Measurements from ENCODE around the gene SLC49A4.
A peak's percentile ranks its signal among the peaks of the same experiment; 100 is the strongest.

Gene SLC49A4

DNA sequence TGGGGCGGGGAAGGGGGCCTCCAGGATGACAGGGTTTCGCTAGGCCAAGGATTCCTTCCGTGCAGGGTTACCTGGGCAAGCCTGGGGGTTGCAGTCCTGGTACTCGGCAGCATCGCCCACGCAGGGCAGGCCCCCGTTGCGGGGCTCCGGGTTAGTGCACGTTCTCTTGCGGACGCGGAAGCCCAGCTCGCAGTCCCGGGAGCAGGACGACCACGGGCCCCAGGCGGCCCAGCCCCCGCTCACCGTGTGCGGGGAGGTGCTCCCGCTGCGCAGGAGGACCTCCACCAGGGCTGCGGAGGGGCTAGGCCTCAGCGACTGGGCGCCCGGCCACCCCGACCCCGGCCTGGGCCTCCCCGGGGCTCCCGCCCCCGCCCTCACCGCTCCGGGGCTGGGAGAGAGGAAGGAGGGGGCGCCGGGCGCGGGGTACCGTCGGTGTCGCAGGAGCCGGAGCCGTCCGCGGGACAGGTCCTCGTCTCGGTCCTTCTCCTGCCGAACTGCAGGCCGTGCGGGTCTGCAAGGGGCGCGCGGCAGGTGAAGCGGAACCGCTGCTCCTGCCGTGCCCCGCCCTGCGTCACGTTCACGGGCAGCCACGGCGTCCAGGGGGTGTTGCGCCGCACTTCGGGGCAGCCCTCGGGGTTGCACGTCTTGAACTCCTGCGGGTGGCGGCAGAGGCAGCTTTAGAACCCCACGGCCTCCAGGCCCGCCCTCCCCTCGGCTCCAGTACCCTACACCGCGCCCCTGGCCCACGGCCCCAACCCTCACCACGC lies 118.1 kb downstream of the SLC49A4 start:
- DNase-seq: no peak

DNA sequence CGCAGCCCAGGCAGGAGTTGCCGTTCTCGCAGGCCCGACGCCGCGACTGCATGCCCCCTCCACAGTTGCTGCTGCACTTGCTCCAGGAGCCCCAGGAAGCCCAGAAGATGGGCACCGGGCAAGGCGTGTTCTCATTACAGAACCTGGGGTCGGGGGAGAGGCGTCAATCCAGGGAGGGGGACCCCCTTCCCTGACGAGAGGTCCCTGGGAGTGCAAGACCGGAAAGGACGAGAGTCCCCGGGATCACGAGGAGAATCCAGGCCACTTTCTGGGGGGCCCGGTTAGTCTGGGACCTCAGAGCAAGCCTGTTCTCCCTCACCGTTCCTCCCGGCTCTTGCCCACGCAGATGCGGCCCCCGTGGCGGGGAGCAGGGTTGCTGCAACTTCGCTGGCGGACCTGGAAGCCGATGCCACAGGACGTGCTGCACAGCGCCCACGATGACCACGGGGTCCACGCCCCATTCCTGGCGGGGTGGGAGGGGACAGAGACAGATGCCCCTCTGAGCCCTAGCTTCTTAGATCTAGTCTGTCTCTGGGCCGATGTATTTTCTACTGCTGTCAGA lies 118.8 kb downstream of the SLC49A4 start:
- no peak for DNase-seq

DNA sequence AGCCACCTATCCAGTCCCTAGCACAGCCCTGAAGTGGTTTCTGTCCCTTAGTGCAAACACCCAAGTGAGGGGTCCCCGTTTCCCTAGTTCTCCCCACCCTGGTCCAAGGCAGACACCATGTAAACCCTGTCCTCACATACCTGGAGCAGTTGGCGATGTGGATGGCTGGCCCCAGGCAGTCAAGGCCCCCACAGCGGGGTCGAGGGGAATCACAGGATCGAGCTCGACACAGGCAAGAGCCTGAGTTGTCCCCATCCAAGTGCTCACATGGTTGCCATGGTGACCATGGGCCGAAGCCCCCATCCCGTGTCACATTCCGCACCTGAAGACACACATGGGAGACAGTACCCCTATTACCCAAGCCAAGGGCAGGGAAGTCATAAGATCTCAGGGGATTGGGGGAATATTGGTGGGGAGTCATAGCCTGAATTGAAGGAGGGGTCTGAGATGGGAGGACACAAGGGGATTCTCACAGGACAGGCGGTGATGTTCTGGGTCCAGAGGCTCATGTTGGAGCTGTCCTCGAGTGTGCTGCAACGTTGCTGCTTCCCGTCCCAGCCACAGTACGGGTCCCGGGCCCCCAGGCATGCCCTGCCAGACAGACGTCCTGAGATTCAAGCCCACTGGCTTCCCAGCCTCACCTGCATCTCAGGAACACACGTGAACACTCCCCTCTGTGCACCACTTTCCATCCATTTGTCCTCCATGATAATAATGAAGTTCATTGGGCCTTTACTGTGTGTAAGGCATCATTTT lies 120.6 kb downstream of the SLC49A4 start:
- no peak for DNase-seq

DNA sequence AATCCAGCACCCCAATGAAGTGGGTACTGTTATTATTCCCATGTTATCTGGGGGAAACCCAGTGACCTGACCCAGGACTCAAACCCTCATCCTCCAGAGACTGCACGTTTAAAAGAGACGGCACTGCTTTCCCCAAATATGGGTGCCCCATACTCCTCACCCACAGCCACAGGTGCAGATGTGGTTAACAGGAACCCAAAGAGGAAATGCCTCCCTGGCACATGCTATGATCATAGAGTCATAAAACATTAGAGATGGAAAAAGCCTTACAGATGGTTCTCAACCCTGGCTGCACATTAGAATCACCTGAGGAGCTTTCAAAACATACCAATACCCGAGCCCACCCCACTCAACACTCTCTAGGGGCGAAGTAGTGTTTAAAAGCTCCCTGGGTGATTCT lies 121.2 kb downstream of the SLC49A4 start:
- DNase-seq: no peak

DNA sequence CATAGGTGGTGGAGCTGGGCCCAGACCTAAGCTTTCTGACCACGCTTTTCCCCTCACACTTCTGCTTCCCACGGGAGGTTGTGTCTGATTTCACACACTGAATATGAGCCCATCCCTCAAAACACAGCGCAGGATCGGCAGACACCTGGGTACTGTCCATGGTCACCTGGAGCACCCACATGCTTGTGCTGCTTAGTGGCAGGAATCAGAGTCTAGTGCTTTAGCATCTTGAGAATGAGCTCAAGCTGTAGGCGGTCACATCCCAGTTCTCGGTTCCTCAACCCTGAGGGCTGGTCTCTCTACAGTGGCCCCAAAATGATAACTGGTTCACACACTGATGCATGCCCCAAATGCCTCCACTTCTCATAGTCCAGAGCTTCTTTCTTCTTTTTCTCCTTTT lies 121.7 kb downstream of the SLC49A4 start:
- DNase-seq: no peak

DNA sequence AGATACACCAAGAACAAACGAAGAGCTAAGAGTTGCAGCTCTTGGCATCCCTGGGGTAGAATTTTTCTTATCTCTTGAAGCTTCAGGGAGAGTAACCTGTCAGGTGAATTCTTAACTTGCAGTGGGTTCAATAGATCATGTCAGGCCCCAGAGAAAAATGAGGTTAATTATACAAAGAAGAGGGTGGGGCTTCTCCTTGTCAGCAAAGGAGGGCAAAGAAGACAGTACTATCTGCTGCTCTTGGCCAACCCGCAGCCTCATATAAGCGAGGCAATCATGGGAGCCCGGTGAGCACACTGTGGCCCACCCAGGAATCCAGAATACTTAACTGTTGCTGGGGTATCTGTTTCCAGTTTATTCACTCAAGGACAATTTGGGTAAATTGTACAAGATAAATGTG lies 122.5 kb downstream of the SLC49A4 start:
- no peak for DNase-seq

DNA sequence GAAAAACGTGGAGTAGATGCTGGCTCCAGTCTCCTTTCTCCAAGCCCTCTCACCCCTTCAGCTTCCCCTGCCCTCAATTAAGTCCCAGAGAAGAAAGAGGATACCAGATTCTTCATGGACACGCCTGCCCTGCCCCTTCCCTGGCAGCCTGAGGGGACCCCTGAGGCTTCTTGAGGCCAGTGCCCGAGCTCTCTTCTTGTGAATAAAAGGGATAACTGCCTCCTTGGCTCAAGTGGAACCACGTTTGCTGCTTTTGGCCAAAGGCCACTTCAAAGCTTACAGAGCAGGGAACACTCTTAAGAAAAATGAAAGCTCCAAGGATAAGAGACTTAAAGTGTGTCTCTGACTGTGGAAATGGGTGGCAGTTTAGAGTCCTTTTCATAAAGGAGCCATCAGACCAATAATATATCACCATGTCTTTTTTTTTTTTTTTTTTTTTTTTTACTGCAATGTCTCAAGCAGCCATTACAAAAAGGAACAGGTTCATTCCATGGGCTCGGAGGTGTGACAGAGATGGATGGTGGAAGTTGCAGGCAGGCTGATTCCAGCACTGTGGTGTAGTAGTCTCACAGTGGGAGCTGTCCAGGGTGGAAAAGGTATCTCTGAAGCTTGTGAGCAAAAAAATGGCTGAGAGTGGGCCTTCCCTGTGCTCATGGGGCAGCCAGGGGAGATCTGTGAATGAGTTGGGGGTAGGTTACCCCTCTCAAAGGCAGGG lies 123.9 kb downstream of the SLC49A4 start:
- DNase-seq: no peak

DNA sequence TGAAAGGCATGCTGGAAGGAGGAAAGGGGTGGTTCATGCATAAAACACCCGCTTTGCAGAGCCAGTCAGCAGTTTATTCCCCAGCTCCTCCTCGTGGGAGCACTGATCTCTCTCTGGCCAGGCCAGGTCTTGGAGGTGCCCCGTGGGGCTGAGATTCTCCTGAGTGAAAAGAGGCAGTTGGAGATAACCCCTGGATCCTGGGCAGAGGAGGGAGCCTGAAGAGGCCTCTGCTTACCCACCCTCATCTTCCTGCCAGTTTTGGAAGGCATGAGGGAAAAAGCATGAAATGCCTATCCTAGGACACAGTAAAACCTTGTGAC lies 124.4 kb downstream of the SLC49A4 start:
- DNase-seq: no peak

DNA sequence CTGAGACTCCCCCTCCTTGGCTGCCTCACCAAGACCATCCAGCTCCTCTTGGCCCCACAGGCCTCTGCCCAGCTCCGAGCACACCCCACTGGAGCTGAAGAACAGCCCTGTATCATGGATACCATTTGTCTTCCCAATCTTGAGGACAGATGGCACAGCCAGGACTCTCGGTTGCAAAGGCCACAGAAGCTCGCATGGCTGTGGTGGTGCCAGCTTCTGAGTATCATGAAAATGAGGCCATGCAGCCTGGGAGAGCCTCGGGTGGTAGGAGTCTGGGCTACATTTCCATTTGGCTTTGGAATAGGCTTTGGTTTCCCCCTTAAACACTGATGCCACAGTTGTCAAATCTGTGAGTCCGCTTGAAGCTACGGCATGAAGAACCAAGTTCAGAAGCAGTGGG lies 126.1 kb downstream of the SLC49A4 start:
- no peak for DNase-seq

DNA sequence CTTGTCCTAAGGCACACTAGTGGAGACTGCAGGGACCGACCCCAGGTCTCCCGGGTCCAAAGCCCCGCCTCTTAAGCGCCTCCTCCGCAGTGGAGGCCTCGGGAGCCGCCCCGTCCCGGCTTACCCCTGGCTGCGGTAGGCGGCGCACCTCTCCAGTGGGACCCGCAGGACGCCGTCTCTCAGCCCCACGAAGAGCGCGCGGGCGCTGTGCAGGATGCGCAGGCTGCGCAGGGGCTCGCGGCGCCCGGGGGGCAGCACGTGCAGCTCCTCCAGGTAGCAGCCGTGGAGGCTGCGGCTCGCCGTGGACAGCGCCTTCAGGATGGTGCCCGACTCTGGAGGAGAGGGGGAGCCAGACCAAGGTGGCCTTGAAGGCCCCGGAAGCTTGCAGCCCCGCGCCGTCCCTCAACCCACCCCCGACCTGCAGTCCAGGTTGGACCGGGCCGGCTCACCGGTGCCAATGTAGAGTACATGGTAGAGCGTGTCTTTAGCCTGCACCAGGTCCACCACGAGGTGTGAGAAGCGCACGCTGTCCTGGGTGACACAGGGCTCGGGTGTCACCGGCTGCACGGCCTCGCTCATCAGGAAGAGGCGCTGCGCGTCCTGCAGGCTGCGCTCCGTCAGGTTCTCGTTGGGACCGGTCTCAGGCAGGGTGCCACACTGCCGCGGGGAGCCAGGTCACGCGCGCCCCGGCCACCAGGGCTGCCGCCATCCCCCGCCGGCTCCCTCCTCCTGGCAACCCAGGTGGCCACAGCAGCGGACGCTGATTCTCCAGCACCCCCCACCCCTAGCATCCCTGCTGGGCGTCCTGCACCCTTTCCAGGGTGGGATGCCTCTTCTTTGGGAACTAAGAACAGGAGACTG lies 127.2 kb downstream of the SLC49A4 start:
- DNase-seq: peak; percentile 79

DNA sequence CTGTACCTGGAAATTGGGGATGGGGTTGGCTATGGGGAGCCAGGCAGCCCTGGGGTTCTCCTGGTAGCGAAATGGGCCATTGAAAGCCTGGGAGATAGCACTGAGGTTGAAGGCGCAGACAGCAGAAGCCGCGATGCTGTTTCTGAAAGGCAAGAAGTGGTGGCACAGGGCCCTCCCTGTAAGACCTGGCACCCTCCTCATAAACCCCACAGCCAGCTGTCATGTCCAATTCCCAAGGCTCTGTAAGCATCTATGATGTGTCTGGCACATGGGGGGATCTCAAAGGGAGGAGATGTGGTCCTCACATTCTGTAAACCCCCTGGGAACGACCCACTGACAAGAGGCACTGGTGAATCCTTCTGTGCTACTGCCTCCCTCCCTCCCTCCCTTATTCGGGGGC lies 128.7 kb downstream of the SLC49A4 start:
- DNase-seq: no peak

DNA sequence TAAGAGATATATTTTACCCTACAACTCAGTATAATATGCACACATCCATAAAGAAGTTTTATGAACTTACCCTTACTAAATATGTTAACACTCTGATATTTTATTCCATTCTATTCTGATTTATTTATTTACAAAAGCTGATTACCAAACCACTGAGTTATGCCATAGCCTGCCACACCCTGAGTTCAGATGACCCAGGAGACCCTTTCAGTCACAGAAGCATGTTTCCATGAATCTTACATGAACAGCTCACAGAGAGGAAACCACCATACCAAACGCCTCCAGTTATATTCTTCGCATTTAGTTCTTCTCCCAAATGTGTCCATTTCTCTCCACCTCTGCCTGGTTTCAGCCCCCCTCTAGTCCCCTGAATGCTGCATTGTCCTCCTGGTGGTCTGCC lies 129.2 kb downstream of the SLC49A4 start:
- DNase-seq: no peak

DNA sequence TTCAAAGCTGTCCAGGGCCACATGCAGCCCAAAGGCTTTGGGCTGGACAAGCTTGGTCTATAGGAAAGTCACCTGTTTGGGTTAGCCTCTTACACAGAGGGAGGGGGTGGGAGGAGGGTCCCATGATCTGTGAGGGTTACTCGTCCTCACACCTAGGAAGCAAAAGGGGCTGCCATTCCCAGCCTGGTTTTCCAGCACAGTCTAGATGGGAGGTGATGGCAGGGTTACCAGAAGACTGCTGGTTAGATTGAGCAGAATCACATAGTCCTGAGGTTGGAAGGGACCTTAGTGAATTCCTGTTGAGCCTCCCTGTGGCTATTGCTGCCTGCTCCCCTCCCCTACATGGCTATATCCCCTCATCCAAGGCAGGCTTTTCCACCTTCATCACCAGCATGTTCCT lies 130.9 kb downstream of the SLC49A4 start:
- DNase-seq: no peak

DNA sequence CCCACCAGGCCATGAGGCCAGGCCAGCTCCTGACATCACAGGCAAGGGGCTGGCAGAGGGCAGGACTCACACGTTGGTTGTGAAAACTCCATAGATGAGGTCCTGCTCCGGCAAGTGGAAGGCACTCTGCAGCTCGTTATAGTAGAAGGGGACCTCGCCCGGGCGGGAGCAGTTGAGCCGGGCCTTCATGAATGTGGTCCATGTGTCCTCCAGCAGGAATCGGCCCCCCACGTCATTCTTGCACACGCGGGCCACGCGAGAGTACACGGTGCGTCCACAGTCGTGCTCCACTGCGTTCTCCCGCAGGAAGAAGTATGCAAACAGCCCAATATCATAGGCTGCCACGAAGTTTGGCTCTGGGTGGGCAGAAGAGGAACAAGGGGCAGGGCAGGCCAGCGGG lies 131.5 kb downstream of the SLC49A4 start:
- no peak for DNase-seq

DNA sequence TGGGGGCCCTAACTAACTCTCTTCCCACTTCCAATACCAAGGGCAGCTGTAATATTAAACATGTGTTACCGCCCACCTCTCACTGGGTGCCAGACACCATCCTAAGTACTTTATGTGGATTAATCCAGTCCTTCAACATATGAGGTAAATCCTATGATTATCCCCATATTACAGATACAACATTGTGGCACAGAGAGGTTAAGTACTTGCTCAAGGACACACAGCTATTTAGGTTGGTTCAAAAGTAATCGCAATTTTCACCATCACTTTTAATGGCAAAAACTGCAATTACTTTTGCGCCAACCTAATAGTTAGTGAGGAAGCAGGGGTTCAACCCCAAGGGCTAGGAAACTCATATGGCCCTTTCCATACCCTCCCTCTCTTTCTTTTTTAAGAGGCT lies 131.9 kb downstream of the SLC49A4 start:
- DNase-seq: no peak

DNA sequence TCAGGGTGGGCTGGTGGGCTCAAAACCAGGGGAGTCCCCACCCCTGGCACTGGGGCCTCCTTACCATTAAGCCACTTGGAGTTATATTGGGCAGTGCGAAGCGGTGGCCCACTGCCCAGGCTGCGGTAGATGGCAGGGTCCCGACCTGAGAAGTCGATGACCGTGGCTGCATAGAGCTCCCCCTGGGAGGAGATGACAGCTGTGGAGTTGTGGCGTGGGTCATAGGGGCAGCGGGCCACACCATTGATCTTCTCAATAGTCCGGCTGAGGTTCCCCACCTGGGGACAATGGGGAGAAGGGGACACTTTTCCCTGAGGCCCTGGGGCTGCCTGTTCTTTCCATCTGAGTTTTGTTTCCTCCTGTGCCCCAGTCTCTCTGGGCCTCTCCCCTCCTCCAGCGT lies 132.9 kb downstream of the SLC49A4 start:
- no peak for DNase-seq

DNA sequence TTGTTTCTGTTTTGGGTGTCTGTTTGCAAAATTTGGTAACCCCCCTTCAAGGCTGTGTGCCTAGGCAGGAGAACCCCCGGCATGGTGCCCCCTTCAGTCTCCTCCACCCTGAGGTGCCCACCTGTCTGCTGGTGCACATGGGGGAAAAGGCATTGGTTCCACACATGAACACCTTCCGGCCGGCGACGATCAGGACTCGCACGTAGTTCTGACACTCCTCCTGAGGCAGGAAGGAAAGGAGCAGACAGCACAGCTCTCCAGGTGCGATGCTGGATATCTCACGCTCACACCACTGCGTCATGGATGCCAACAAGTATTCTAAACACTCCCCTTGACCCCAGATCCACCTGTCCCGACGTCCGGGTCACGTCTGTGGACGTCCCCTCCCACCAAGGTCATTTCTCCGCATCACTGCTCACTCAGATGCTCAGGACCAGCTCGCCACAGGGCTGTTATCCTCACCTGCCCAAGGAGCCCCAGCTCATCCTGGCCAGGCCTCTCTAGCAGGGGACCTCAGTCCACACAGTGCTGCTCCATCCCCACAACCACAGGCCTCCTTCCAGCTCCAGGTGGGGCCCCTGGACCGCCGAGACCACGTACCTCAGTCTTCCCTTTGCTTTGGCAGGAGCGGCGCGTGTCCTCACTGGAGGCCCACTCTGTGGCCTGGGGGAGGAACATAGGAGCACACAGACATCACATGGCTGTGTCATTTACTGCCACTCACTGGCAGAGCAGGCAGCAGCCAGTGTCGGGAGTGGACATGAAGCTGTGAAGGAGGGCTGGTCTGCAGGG lies 133.7 kb downstream of the SLC49A4 start:
- DNase-seq: no peak

DNA sequence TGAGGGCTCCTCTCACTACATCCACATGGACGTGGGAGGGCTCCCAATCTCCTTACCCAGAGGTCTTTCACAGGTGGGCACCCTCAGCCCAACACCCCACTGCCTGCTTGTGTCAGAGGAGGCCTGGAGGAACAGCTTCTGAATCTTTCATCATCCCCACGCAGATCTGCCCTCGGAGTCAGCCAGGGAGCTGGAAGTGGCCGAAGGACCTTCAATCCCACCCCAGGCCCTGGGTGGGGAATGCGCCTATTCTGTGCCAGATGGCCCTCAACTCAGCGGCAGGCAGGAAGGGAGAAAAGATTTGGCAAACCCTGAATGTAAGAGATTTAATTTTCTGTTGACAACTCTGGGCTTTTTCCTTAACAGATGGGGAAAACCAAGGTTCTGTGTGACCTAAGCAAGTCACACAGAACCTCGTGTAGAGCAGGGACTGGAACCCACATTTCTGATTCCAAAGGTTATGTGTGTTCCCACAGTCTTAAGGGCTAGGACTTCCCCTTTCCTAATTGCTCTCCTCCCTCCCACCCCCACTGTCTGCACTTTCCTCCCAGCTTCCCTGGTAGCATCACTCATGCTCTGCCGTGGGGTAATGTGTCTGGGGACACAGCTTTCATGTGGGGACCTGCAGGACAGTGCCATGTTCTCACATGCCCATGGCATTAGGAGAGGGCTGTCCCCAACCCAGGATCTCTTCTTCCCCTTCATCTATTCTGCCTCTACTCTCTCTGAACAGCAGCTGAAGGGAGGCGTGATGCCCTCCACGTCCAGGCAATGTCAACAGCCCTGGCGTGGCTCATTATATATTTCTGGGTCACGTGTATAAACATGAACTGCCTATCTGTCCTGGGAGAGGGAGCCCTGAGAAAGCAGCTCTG lies 134.6 kb downstream of the SLC49A4 start:
- DNase-seq: no peak

DNA sequence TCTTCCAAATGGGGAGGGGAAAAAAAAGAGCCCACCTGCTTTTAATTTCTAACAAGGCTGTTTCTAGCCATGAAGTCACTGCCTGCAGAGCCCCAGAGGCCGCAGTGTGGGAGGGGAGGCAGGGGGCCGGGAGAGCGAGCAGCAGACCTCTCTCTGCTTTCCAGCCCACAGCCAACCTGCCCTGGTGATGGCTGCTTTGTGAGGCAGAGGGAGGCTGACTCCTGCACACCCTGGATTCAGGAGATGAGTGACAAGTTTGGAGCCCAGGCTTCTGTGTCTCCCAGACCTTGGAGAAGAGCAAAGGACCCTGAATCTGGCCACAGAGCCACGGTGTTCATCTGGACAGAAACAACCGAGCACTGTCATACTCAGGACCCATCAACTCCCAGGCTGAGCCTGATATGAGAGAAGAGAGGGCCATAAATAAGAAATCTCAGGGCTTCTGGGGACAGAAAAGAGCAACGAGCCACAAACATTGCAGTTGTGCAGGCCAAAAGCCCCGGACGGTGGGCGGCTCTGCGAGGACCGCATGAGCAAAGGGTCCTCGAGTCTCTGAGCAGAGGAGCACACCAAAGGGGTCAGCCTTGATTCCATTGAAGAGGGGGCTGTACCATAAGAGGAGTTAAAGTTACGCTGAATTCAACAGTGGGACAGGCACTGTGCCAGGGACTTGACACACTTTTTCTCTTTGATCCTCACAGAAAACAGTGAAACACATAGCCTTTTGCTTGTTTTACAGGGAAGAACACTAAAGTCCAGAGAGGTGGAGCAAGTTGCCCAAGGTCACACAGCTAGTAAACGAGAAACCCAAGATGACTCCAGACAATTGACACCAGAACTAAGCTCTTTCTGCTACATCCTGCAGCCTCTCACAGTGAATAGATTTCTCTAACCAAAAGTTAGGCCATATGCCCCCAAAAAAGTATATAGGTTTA lies 135.5 kb downstream of the SLC49A4 start:
- no peak for DNase-seq
